ENCODE measurements around the gene TXNRD1. TPM values are rescaled to one million over a fixed set of nuclear protein-coding genes. Genes with fewer than 3 reads are reported as not detected.
A peak's percentile ranks its signal among the peaks of the same experiment; 100 is the strongest.

TXNRD1 gene
- total and polyA plus RNA-seq, 12 donors, result 53.9 to 487 (median 290) TPM

DNA sequence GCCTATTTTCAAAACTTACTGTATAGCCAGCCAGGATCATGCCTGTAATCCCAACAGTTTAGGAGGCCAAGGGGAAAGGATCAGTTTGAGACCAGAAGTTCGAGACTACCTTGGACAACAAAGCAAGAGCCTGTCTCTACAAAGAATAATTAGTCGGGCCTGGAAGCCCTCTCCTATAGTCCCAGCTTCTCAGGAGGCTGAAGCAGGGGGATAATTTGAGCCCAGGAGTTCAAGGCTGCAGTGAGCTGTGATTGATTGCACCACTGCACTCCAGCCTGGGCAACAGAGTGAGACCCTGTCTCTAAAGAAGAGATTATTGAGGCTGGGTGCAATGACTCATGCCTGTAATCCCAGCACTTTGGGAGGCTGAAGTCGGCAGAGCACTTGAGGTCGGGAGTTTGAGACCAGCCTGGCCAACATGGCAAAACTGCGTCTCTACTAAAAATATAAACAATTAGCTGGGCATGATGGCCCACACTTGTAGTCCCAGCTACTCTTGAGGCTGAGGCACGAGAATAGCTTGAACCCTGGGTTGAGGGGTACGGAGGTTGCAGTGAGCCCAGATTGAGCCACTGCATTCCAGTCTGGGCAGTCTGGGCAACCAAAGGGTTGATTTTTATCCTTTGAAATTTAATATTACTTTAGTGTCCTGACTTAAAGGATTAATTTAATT is 102.1 kb downstream of the TXNRD1 start:
- H3K9me3 ChIP-seq (replicated peaks in 1 of 3), result no peaks in the 10 kb centered on the region
- intact Hi-C loops (cut with DNase I), result no loop called here
- H3K27me3 ChIP-seq, result no peaks in the 10 kb centered on the region
- H3K4me1 ChIP-seq (replicated peaks in 1 of 2), result no peaks in the 10 kb centered on the region
- no peak overlapping the region for H3K4me3 ChIP-seq
- DNase-seq, result no peak
- H3K36me3 ChIP-seq (replicated peaks in 1 of 2), result peaks cover 0 to 100% of the 10 kb centered on the region in 2 donors
- no peak overlapping the region for H3K27ac ChIP-seq
- TF ChIP-seq POLR2A (IDR thresholded peaks at IDR 0.05), result no peak
- TF ChIP-seq, protein P1, sequence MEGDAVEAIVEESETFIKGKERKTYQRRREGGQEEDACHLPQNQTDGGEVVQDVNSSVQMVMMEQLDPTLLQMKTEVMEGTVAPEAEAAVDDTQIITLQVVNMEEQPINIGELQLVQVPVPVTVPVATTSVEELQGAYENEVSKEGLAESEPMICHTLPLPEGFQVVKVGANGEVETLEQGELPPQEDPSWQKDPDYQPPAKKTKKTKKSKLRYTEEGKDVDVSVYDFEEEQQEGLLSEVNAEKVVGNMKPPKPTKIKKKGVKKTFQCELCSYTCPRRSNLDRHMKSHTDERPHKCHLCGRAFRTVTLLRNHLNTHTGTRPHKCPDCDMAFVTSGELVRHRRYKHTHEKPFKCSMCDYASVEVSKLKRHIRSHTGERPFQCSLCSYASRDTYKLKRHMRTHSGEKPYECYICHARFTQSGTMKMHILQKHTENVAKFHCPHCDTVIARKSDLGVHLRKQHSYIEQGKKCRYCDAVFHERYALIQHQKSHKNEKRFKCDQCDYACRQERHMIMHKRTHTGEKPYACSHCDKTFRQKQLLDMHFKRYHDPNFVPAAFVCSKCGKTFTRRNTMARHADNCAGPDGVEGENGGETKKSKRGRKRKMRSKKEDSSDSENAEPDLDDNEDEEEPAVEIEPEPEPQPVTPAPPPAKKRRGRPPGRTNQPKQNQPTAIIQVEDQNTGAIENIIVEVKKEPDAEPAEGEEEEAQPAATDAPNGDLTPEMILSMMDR (IDR thresholded peaks at IDR 0.05), result no peak
- WGBS, 4 donors, result 87 to 100% (median 92%) methylated on average over 7 of the region's 7 CpGs

DNA sequence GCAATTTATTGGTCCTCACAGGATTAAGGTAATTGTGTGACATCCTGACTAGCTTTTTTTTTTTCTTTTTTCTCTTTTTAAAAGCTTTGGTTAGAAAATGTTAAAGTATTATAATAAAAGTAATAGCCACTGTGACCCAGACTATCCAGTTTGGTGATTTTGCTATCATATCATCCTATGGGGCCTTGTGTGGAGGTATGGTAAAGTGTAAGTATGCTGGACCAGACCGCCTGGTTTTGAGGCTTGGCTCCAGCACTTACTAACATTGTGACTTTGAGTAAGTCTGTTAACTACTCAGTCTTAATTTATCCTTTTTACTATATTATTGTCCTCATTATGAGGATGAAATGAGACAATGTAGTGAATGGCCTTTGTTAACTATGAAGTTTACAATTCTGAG is 103.4 kb downstream of the TXNRD1 start:
- Histone ChIP-seq H3K4me3 (no peak overlapping the region), H3K36me3 (replicated peaks in 1 of 2) (peaks cover 0 to 86% of the 10 kb centered on the region in 2 donors), H3K27me3 (no peaks in the 10 kb centered on the region), H3K9me3 (replicated peaks in 1 of 3) (no peaks in the 10 kb centered on the region), H3K4me1 (replicated peaks in 1 of 2) (no peaks in the 10 kb centered on the region), H3K27ac (no peak overlapping the region)
- no peak for DNase-seq
- 91 to 98% (median 97%) methylated on average over 1 of the region's 1 CpG for WGBS, 4 donors
- intact Hi-C loops (cut with DNase I), result no loop called here
- TF ChIP-seq POLR2A (IDR thresholded peaks at IDR 0.05), result no peak
- TF ChIP-seq, protein P1 (IDR thresholded peaks at IDR 0.05), result no peak

DNA sequence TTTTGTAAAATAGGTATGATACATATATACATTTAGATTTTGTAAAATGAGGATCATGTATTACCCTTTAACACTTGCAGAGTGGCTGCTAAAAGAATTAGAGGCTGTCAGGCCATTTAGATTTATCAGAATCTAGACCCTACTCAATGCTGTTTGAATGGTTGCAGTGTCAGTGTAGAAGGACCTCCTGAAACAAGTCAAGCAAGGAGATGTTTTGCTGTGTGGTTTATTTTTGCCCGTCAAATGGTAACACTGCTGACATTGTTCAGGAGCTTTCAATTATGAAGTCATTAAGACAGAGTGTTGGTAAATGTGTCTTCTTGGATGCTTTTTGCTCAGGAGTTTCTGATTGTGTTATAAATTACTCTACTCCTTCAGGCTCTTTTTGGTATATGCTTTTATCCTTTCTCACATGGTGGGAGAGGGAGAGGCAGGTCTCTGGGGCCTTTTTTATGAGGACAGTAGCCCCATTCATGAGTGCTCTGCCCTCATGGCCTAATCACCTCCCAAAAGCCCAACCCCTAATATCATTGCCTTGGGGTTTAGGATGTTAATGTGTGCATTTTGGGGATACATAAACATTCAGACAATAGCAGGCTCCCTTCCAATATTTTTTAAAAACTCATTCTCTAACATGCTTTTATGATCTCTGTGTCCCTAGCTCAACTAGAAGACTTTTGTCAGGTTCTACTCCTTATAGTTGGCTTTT is 104.5 kb downstream of the TXNRD1 start:
- DNase-seq, result no peak
- Histone ChIP-seq H3K4me1 (replicated peaks in 1 of 2) (no peaks in the 10 kb centered on the region), H3K36me3 (replicated peaks in 1 of 2) (peaks cover 0 to 86% of the 10 kb centered on the region in 2 donors), H3K27ac (peak overlapping the region in 1 of 5 donors; percentile 12), H3K27me3 (no peaks in the 10 kb centered on the region), H3K4me3 (no peak overlapping the region), H3K9me3 (replicated peaks in 1 of 3) (no peaks in the 10 kb centered on the region)
- TF ChIP-seq, protein P1 (IDR thresholded peaks at IDR 0.05), result no peak
- TF ChIP-seq POLR2A (IDR thresholded peaks at IDR 0.05), result no peak
- intact Hi-C loops (cut with DNase I), result no loop called here
- WGBS, 4 donors, result 86 to 100% (median 93%) methylated on average over 1 of the region's 1 CpG

DNA sequence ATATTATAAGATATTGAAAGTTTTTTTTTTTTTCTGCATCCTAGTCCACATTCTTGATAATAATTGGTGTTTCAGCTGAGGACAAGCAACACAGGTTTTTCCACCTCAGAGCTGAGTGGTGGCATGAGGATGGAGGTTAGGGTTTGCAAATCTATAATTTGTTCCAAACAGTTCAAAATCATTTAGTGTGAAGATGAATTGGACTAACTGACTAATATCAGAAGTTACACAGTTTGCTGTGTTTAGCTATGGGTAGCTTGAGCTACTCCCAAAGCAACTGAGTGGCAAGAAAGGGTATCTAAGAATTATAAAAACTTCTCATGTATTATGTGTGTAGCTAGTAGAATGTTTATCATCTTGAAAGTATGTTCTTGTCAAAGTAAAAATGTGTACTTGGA is 105.0 kb downstream of the TXNRD1 start:
- no peak for TF ChIP-seq POLR2A (IDR thresholded peaks at IDR 0.05)
- H3K4me3 ChIP-seq, result no peak overlapping the region
- no peaks in the 10 kb centered on the region for H3K9me3 ChIP-seq (replicated peaks in 1 of 3)
- intact Hi-C loops (cut with DNase I), result no loop called here
- peaks cover 0 to 86% of the 10 kb centered on the region in 2 donors for H3K36me3 ChIP-seq (replicated peaks in 1 of 2)
- H3K27ac ChIP-seq, result no peak overlapping the region
- H3K27me3 ChIP-seq, result no peaks in the 10 kb centered on the region
- DNase-seq, result no peak
- no peaks in the 10 kb centered on the region for H3K4me1 ChIP-seq (replicated peaks in 1 of 2)
